ENCODE measurements around the gene CCSER1. TPM values are rescaled to one million over a fixed set of nuclear protein-coding genes. Genes with fewer than 3 reads are reported as not detected.

Gene CCSER1
- total RNA-seq, 4 donors from 2014 or later = 27.5 to 66.5 (median 54.3) TPM

- H3K27ac ChIP-seq = no peak overlapping the region
- no peaks in the 10 kb centered on the region for H3K27me3 ChIP-seq
- DNase-seq = no peak
- H3K4me1 ChIP-seq = no peaks in the 10 kb centered on the region
- no peaks in the 10 kb centered on the region for H3K36me3 ChIP-seq
- H3K9me3 ChIP-seq = no peaks in the 10 kb centered on the region
- no peak for TF ChIP-seq CTCF (IDR thresholded peaks at IDR 0.05)
- TF ChIP-seq POLR2A (IDR thresholded peaks at IDR 0.05) = no peak
- H3K4me3 ChIP-seq = no peak overlapping the region
These were observed 514.8 kb downstream of the CCSER1 start for GRCh38 chr4:90641861-90642599.

GRCh38 chr4:90643156-90643555, 516.0 kb downstream of the CCSER1 start:
- Histone ChIP-seq H3K4me1 (no peaks in the 10 kb centered on the region), H3K36me3 (no peaks in the 10 kb centered on the region), H3K4me3 (no peak overlapping the region), H3K27me3 (no peaks in the 10 kb centered on the region), H3K27ac (no peak overlapping the region), H3K9me3 (no peaks in the 10 kb centered on the region)
- TF ChIP-seq POLR2A (IDR thresholded peaks at IDR 0.05) = no peak
- TF ChIP-seq CTCF (IDR thresholded peaks at IDR 0.05) = no peak
- DNase-seq = no peak

- Histone ChIP-seq H3K9me3 (no peaks in the 10 kb centered on the region), H3K36me3 (no peaks in the 10 kb centered on the region), H3K4me3 (no peak overlapping the region), H3K27ac (no peak overlapping the region), H3K27me3 (no peaks in the 10 kb centered on the region), H3K4me1 (no peaks in the 10 kb centered on the region)
- TF ChIP-seq POLR2A (IDR thresholded peaks at IDR 0.05) = no peak
- TF ChIP-seq CTCF (IDR thresholded peaks at IDR 0.05) = no peak
- DNase-seq = no peak
These were observed 521.1 kb downstream of the CCSER1 start for GRCh38 chr4:90648311-90648710.

GRCh38 chr4:90648791-90649190, 521.6 kb downstream of the CCSER1 start:
- DNase-seq = no peak

GRCh38 chr4:90660672-90661071, 533.5 kb downstream of the CCSER1 start:
- no peak for DNase-seq
- TF ChIP-seq CTCF (IDR thresholded peaks at IDR 0.05) (no peak), POLR2A (IDR thresholded peaks at IDR 0.05) (no peak)
- Histone ChIP-seq H3K36me3 (no peaks in the 10 kb centered on the region), H3K4me1 (no peaks in the 10 kb centered on the region), H3K27me3 (no peaks in the 10 kb centered on the region), H3K4me3 (no peak overlapping the region), H3K27ac (no peak overlapping the region), H3K9me3 (no peaks in the 10 kb centered on the region)

More at GRCh38 chr4:90648791-90649190, 521.6 kb downstream of the CCSER1 start:
- H3K9me3 ChIP-seq = no peaks in the 10 kb centered on the region
- TF ChIP-seq POLR2A (IDR thresholded peaks at IDR 0.05) (no peak), CTCF (IDR thresholded peaks at IDR 0.05) (no peak)
- H3K27ac ChIP-seq = no peak overlapping the region
- no peaks in the 10 kb centered on the region for H3K27me3 ChIP-seq
- no peak overlapping the region for H3K4me3 ChIP-seq
- H3K4me1 ChIP-seq = no peaks in the 10 kb centered on the region
- H3K36me3 ChIP-seq = no peaks in the 10 kb centered on the region
